Ovary (tissue), 3 donors: ENCODE data around the gene MORN3.

ENCODE experiments used
- CTCF ChIP-seq, 3 donors: fragments of 450-650 bp in 2 of 3; fragments of 200-600 bp in 1 of 3; IDR thresholded peaks; one replicate each; pipeline versions ENCODE4 v1.5.1 to v1.8.0; 2016 to 2022; ENCODE audit warnings: antibody characterized with exemption in 3 of 3, mild to moderate bottlenecking in 1 of 3
- EP300 ChIP-seq: sonication (generic); formaldehyde crosslinking; IDR thresholded peaks from one replicate; pipeline ENCODE4 v1.6.1; 2017; ENCODE audit warnings: antibody characterized with exemption
- donor health status: DM: no; HTN: no; CAD: no.

GRCh38 chr12:121697093-121697698 is 27.7 kb upstream of the MORN3 start:
- TF ChIP-seq CTCF (IDR thresholded peaks at IDR 0.05): peak; percentile 33 to 85 (median 76)
- TF ChIP-seq EP300: no peak
